ENCODE data around the gene CALHM6.

Gene CALHM6

GRCh38 chr6:116429111-116429510, 32.1 kb upstream of the CALHM6 start:
- TF ChIP-seq RAD21 (IDR thresholded peaks at IDR 0.05; ENCODE audit: low read depth) (no peak), TCF12 (IDR thresholded peaks at IDR 0.05; ENCODE audit: low read depth) (no peak), EGR1 (IDR thresholded peaks at IDR 0.05) (no peak)
- TF ChIP-seq, protein P1, sequence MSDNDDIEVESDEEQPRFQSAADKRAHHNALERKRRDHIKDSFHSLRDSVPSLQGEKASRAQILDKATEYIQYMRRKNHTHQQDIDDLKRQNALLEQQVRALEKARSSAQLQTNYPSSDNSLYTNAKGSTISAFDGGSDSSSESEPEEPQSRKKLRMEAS (IDR thresholded peaks at IDR 0.05) = no peak

DNA sequence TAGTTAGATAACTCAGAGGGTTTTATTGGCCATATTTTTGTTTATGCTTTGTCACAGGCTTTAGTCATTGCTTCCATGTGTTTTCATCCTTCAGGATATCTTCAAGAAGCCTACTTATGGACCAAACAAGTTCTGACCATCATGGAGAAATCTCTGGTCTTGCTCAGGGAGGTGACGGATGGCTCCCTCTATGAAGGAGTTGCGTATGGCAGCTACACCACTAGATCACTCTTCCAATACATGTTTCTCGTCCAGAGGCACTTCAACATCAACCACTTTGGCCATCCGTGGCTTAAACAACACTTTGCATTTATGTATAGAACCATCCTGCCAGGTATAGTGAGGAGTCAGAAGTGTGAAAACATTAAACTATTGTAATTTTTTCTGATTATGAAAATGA, 30.3 kb upstream of the CALHM6 start:
- TF ChIP-seq EP300 (IDR thresholded peaks at IDR 0.05; ENCODE audit: borderline replicate concordance) (no peak), EGR1 (IDR thresholded peaks at IDR 0.05) (no peak)

- no peak for TF ChIP-seq TAF1 (IDR thresholded peaks at IDR 0.05; ENCODE audit: low read depth)
Measured at GRCh38 chr6:116431964-116432595, 29.1 kb upstream of the CALHM6 start.

DNA sequence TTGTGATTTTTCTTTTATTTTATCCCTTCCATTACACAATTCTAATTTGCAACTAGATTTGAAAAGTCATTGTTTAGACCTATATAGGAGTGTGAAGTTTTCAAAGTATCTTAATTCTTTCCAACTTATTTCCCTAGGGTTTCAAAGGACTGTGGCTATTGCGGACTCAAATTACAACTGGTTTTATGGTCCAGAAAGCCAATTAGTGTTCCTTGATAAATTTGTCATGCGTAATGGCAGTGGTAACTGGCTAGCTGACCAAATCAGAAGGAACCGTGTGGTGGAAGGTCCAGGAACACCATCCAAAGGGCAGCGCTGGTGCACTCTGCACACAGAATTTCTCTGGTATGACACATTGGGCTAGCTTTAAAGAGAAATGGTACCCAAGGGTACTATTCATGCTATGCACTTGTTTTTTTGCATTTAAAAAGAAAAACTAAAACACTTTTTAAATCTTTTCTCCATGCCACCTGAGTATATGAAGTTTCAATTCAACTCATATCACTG, 27.9 kb upstream of the CALHM6 start:
- no peak for TF ChIP-seq ZBTB7A (IDR thresholded peaks at IDR 0.05; ENCODE audit: low read depth)
- TF ChIP-seq, protein P1 (IDR thresholded peaks at IDR 0.05) = no peak
- TF ChIP-seq TAF1 (IDR thresholded peaks at IDR 0.05; ENCODE audit: low read depth) = no peak
- no peak for TF ChIP-seq YY1 (IDR thresholded peaks at IDR 0.05; ENCODE audit: low read depth)
- no peak for TF ChIP-seq FOXM1 (IDR thresholded peaks at IDR 0.05; ENCODE audit: borderline replicate concordance, low read depth)
- TF ChIP-seq TCF12 (IDR thresholded peaks at IDR 0.05; ENCODE audit: low read depth) = no peak
- TF ChIP-seq TEAD4 (IDR thresholded peaks at IDR 0.05) = no peak
- TF ChIP-seq EP300 (IDR thresholded peaks at IDR 0.05; ENCODE audit: borderline replicate concordance) = no peak
- TF ChIP-seq, protein P2, sequence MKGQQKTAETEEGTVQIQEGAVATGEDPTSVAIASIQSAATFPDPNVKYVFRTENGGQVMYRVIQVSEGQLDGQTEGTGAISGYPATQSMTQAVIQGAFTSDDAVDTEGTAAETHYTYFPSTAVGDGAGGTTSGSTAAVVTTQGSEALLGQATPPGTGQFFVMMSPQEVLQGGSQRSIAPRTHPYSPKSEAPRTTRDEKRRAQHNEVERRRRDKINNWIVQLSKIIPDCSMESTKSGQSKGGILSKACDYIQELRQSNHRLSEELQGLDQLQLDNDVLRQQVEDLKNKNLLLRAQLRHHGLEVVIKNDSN (IDR thresholded peaks at IDR 0.05) = no peak
- no peak for TF ChIP-seq EGR1 (IDR thresholded peaks at IDR 0.05)
- TF ChIP-seq CREB1 (IDR thresholded peaks at IDR 0.05; ENCODE audit: low read depth) = no peak
- TF ChIP-seq NFIC (IDR thresholded peaks at IDR 0.05) = no peak

GRCh38 chr6:116434056-116434725, 27.0 kb upstream of the CALHM6 start:
- TF ChIP-seq YY1 (IDR thresholded peaks at IDR 0.05; ENCODE audit: low read depth) = no peak

DNA sequence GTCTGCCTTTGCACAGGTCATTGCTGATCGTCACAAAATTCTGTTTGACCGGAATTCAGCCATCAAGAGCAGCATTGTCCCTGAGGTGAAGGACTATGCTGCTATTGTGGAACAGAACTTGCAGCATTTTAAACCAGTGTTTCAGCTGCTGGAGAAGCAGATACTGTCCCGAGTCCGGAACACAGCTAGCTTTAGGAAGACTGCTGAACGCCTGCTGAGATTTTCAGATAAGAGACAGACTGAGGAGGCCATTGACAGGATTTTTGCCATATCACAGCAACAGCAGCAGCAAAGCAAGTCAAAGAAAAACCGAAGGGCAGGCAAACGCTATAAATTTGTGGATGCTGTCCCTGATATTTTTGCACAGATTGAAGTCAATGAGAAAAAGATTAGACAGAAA, 24.6 kb upstream of the CALHM6 start:
- TF ChIP-seq FOXM1 (IDR thresholded peaks at IDR 0.05; ENCODE audit: borderline replicate concordance, low read depth) (no peak), NFIC (IDR thresholded peaks at IDR 0.05) (no peak), CEBPB (IDR thresholded peaks at IDR 0.05) (no peak), REST (IDR thresholded peaks at IDR 0.05; ENCODE audit: low read depth) (no peak), TCF12 (IDR thresholded peaks at IDR 0.05; ENCODE audit: low read depth) (no peak), EGR1 (IDR thresholded peaks at IDR 0.05) (no peak), ZBTB7A (IDR thresholded peaks at IDR 0.05; ENCODE audit: low read depth) (no peak), EP300 (IDR thresholded peaks at IDR 0.05; ENCODE audit: borderline replicate concordance) (no peak), TEAD4 (IDR thresholded peaks at IDR 0.05) (no peak), RAD21 (IDR thresholded peaks at IDR 0.05; ENCODE audit: low read depth) (no peak), YY1 (IDR thresholded peaks at IDR 0.05; ENCODE audit: low read depth) (no peak), TAF1 (IDR thresholded peaks at IDR 0.05; ENCODE audit: low read depth) (no peak), CREB1 (IDR thresholded peaks at IDR 0.05; ENCODE audit: low read depth) (no peak)
- TF ChIP-seq, protein P1 (IDR thresholded peaks at IDR 0.05) = no peak
- TF ChIP-seq, protein P2 (IDR thresholded peaks at IDR 0.05) = no peak

DNA sequence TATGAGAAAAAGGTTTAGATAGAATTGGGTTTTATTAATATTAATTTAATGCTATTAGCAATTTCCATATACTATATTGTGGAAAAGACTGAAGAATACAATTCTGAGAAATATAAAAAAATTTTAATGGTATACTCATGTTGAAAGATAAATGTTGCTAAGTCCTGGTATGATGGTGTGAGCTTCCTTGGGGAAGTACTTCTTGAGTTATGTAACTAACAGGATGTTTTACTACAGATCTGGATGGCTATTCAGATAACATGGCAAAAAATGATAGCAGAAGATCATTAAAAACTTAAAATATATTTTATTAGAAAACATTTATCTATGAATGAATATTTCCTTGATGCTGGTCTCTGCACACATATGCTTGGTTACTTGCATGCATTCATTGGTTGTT, 23.5 kb upstream of the CALHM6 start:
- no peak for TF ChIP-seq REST (IDR thresholded peaks at IDR 0.05; ENCODE audit: low read depth)
- no peak for TF ChIP-seq RAD21 (IDR thresholded peaks at IDR 0.05; ENCODE audit: low read depth)
